Fibroblast of mammary gland (primary cell): Measurements from ENCODE around the gene GYPA.
"Not testable (repeated sequence)": the region's sequence is repeated elsewhere in the genome, so short reads cannot be mapped to it uniquely, and the experiment has no call there.

Experiments
- DNase-seq: peaks from one replicate; pipeline ENCODE4 v3.0.0-alpha.2; 2010; ENCODE audit warnings: low read depth
- H3K4me3 ChIP-seq: 2 replicates; pipeline ENCODE4 v1.5.1; 2011; ENCODE audit warnings: low read depth, mild to moderate bottlenecking, low read length, moderate library complexity; ENCODE audit not compliant: control insufficient read depth
- TF ChIP-seq, protein P1 (sequence below): conservative IDR thresholded peaks from 2 replicates; pipeline ENCODE4 v1.5.1; 2011; ENCODE audit warnings: low read depth, low read length, inconsistent platforms; ENCODE audit not compliant: control insufficient read depth, insufficient read depth

GYPA gene

DNA sequence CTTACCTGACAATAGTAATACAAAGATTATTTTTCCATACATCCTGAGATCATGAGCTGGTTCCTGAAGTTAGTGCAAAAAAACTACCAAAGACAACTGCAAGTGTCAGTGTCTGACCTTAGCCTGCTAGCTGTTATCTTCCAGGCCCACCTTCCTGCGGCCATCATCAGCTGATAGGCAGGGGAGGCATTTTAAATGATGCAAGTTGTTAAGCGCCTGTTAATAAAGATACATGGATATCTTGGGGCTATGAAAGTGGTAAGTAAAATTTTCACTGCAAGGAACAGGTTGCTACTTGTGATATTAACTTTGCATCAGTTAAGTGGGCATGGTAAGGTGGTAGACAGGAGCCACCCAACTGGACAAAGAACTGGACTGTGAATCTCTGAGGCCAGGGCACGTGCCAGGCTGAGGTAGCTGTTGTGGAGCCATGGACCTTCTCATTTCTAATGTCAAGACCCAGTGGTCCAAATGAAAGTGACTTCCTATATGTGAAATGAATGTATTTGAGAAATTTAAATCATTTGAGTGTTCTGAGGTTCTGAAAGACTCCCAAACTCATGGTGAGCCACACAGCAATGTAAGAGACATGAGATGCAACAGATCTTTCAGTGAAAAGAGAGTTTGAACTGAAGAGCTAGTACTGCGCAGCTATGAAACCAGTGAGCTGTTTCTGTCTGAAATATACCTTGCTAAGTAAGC lies at the start of gene GYPA:
Gene GYPA (minus strand): TSS at position 125 of the 702 bp plus-strand sequence. CDS start 83 bp downstream, at position 42.
- H3K4me3 ChIP-seq, DNase-seq: not testable (repeated sequence)

DNA sequence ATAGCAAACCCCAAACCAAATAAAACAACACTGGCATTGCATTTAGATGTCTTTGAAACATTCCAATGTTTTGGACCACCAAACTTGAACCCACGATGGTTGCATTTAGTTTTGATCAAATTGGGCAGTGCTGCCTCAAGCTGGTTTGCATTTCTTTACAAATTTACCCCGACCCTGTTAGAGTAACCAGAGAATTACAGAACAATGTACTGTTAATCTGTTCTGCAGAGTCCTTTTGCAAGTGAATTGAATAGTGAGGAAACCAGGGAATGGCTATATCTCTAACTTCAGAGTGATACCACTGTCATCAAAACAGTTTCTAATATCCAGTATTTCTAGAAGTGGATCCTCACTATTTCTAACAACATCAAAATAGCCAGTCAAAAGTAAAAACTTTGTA lies 49.5 kb upstream of the GYPA start:
- DNase-seq, result no peak
- TF ChIP-seq, protein P1, sequence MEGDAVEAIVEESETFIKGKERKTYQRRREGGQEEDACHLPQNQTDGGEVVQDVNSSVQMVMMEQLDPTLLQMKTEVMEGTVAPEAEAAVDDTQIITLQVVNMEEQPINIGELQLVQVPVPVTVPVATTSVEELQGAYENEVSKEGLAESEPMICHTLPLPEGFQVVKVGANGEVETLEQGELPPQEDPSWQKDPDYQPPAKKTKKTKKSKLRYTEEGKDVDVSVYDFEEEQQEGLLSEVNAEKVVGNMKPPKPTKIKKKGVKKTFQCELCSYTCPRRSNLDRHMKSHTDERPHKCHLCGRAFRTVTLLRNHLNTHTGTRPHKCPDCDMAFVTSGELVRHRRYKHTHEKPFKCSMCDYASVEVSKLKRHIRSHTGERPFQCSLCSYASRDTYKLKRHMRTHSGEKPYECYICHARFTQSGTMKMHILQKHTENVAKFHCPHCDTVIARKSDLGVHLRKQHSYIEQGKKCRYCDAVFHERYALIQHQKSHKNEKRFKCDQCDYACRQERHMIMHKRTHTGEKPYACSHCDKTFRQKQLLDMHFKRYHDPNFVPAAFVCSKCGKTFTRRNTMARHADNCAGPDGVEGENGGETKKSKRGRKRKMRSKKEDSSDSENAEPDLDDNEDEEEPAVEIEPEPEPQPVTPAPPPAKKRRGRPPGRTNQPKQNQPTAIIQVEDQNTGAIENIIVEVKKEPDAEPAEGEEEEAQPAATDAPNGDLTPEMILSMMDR, result no peak

DNA sequence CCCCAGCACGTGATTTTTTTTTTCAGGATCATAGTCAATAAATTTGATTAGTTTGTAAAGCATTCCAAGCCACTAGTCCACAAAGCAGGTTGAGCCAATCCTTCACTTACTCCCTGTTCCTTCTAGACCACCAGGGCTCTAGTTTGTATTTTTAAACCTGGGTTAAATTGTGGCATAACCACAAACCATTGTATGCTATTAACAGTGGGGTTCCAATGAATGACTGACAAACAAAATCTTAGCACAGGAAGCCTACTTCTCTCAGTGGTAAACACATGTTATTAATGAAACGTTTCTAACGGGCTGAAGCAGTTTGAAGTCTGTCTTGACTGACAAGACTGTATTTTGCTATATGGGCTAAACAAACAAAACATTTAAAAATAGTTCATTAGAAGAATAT lies 48.6 kb upstream of the GYPA start:
- TF ChIP-seq, protein P1, result no peak
- no peak overlapping the region for H3K4me3 ChIP-seq
- no peak for DNase-seq

More for the DNA sequence above, 49.5 kb upstream of the GYPA start:
- H3K4me3 ChIP-seq, result no peak overlapping the region

DNA sequence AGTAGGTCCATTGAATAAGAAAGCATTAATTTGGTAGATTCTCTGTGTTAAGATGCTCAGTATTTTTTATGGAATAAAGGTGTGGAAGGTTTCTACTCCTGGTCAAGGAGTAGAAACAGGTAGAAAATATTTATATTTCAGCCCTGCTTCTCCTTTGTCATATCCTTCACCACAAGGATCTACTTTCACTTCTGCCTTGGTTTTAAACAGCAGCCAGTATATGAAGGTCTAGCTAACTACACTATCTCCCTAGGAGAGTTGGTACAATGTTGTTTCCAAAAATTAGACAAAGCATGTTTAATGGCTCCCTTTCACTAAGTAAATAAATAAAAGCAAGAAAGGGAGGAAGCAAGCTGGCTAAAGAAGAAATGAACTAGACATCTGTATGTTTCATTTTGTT lies 44.6 kb upstream of the GYPA start:
- DNase-seq, result no peak
- H3K4me3 ChIP-seq, result no peak overlapping the region
- TF ChIP-seq, protein P1, result no peak

DNA sequence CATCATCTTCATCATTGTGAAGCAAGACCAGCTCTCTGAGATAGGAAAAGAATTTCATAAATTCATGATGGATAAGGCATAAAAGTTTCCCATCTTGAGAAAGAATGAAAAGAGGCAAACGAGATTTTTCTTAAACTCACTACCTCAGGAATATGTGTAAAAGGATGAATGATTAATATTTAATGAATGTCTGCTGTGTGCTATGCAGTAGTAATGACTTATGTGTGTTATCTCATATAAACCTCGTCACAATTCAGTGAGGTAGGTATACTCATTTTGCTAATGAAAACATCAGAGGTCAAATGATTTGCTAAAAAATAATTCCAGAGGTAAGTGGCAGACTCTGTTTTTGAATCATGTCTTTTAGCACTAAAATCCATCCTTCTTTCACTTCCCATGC lies 42.6 kb upstream of the GYPA start:
- TF ChIP-seq, protein P1, result no peak
- no peak overlapping the region for H3K4me3 ChIP-seq
- DNase-seq, result no peak

DNA sequence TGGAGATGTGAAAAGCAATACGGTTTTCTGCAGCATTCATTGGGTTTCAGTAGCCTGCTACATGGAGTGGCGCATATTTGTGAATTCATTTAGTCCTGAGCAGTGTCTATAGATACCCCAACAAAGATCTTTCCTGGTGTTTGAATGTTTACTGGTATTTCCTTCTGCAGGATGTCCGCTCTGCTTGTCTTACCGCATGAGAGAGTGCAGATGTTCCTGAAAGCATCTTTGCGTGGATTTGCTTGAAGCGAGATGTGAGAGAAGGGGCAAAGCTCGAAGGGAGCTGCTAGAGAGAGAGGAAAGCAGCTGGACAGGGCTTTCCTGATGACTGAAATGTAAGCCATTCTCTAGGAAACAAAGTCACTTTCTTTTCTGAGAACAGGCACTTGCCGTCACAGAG lies 40.9 kb upstream of the GYPA start:
- no peak overlapping the region for H3K4me3 ChIP-seq
- TF ChIP-seq, protein P1, result no peak
- no peak for DNase-seq

DNA sequence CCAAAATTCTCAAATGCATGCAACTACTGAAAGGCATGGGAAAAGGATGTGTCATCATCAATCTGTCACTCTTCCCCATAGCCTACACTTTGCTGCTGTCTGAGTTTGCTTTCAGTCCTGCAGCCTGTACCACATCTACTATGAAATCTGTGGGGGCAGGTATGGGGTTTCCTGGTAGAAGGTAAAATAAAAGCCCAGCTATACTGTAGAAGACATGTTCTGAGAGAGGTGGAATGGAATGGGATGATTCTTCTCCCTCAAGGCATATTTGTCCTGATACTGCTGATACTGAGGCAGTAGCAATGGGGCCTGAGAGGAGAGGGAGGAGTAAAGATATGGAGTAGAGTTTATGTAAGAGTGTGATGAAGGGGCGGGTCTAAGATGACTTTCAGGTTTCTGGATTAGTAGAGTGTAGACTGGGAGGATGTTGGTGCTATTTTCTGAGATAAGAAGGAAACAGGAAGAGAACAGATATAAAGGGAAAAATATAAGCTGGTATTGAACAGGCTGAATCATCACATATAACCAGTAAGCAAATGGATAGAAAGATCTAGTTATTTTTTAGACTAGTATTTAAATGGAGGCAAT lies 38.7 kb upstream of the GYPA start:
- no peak overlapping the region for H3K4me3 ChIP-seq
- DNase-seq, result no peak
- TF ChIP-seq, protein P1, result no peak
